HEK293 (cell line): Measurements from ENCODE around the gene KCNJ9.

Experiments used
- GFI1B ChIP-seq: fragments of 450-650 bp; formaldehyde crosslinking; IDR thresholded peaks from 2 replicates; pipeline ENCODE4 v1.5.1; 2016; ENCODE audit warnings: missing biosample characterization, missing genetic modification characterization
- GLIS1 ChIP-seq: fragments of 450-650 bp; formaldehyde crosslinking; IDR thresholded peaks from 2 replicates; pipeline ENCODE4 v1.5.1; 2016; ENCODE audit warnings: missing biosample characterization, missing genetic modification characterization
- KLF8 ChIP-seq: fragments of 450-650 bp; formaldehyde crosslinking; IDR thresholded peaks from 2 replicates; pipeline ENCODE4 v1.5.1; 2016; ENCODE audit warnings: missing biosample characterization, missing genetic modification characterization
- SCRT2 ChIP-seq: fragments of 450-650 bp; formaldehyde crosslinking; IDR thresholded peaks from 2 replicates; pipeline ENCODE4 v1.5.1; 2016; ENCODE audit warnings: missing biosample characterization, missing genetic modification characterization
- SETDB1 ChIP-seq: IDR thresholded peaks from one replicate; pipeline ENCODE4 v1.6.1; 2017; ENCODE audit warnings: mild to moderate bottlenecking, low read length, moderate library complexity, mixed read lengths; ENCODE audit not compliant: insufficient read length
- YY1 ChIP-seq: fragments of 450-650 bp; formaldehyde crosslinking; IDR thresholded peaks from 2 replicates; pipeline ENCODE4 v1.5.1; 2018; ENCODE audit warnings: missing biosample characterization, missing genetic modification characterization
- ZBTB10 ChIP-seq: fragments of 450-650 bp; formaldehyde crosslinking; IDR thresholded peaks from 2 replicates; pipeline ENCODE4 v1.5.1; 2016; ENCODE audit warnings: missing biosample characterization, missing genetic modification characterization
- ZFP41 ChIP-seq: fragments of 450-650 bp; formaldehyde crosslinking; IDR thresholded peaks from 2 replicates; pipeline ENCODE4 v1.5.1; 2016; ENCODE audit warnings: missing biosample characterization, missing genetic modification characterization, borderline replicate concordance
- ZNF274 ChIP-seq, 2 experiments: fragments of 200-500 bp in 1 of 2; fragments of 450-650 bp in 1 of 2; sonication (Bioruptor generic) in 1 of 2; formaldehyde crosslinking in 1 of 2; IDR thresholded peaks; 2 replicates each; pipeline versions ENCODE4 v1.5.1 to v1.6.1; 2014 to 2016; ENCODE audit warnings: borderline replicate concordance in 1 of 2, inconsistent platforms in 1 of 2, low read length in 1 of 2, missing biosample characterization in 1 of 2, missing genetic modification characterization in 1 of 2
- ZNF544 ChIP-seq: fragments of 450-650 bp; formaldehyde crosslinking; IDR thresholded peaks from 2 replicates; pipeline ENCODE4 v1.5.0; 2017; ENCODE audit warnings: missing biosample characterization, missing genetic modification characterization
- ZNF670 ChIP-seq: fragments of 450-650 bp; formaldehyde crosslinking; IDR thresholded peaks from 2 replicates; pipeline ENCODE4 v1.5.1; 2016; ENCODE audit warnings: missing biosample characterization, missing genetic modification characterization, low read depth
- ZNF76 ChIP-seq: fragments of 450-650 bp; formaldehyde crosslinking; IDR thresholded peaks from 2 replicates; pipeline ENCODE4; 2016; ENCODE audit warnings: low read depth, missing biosample characterization, missing genetic modification characterization, borderline replicate concordance
- TF ChIP-seq, protein P1 (sequence below): fragments of 450-650 bp; formaldehyde crosslinking; IDR thresholded peaks from 2 replicates; pipeline ENCODE4 v1.5.1; 2016; ENCODE audit warnings: missing biosample characterization, missing genetic modification characterization
- TF ChIP-seq, protein P2 (sequence below): fragments of 450-650 bp; formaldehyde crosslinking; IDR thresholded peaks from 2 replicates; pipeline ENCODE4 v1.5.1; 2016; ENCODE audit warnings: missing biosample characterization, missing genetic modification characterization

- TF ChIP-seq, protein P1, sequence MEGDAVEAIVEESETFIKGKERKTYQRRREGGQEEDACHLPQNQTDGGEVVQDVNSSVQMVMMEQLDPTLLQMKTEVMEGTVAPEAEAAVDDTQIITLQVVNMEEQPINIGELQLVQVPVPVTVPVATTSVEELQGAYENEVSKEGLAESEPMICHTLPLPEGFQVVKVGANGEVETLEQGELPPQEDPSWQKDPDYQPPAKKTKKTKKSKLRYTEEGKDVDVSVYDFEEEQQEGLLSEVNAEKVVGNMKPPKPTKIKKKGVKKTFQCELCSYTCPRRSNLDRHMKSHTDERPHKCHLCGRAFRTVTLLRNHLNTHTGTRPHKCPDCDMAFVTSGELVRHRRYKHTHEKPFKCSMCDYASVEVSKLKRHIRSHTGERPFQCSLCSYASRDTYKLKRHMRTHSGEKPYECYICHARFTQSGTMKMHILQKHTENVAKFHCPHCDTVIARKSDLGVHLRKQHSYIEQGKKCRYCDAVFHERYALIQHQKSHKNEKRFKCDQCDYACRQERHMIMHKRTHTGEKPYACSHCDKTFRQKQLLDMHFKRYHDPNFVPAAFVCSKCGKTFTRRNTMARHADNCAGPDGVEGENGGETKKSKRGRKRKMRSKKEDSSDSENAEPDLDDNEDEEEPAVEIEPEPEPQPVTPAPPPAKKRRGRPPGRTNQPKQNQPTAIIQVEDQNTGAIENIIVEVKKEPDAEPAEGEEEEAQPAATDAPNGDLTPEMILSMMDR (tag by site-specific recombination), result no peak
- TF ChIP-seq YY1 (tag by site-specific recombination) (no peak), ZNF544 (tag by site-specific recombination) (no peak), ZFP41 (tag by site-specific recombination) (no peak), ZNF670 (tag by site-specific recombination) (no peak), ZNF274 (IDR thresholded peaks at IDR 0.05; ENCODE audit: low read length) (no peak), ZNF274 (tag by site-specific recombination; IDR thresholded peaks at IDR 0.05; ENCODE audit: borderline replicate concordance) (no peak), SCRT2 (tag by site-specific recombination) (no peak), GLIS1 (no peak), ZBTB10 (no peak), SETDB1 (no peak), ZNF76 (tag by site-specific recombination) (no peak), GFI1B (tag by site-specific recombination) (no peak), KLF8 (no peak)
- TF ChIP-seq, protein P2, sequence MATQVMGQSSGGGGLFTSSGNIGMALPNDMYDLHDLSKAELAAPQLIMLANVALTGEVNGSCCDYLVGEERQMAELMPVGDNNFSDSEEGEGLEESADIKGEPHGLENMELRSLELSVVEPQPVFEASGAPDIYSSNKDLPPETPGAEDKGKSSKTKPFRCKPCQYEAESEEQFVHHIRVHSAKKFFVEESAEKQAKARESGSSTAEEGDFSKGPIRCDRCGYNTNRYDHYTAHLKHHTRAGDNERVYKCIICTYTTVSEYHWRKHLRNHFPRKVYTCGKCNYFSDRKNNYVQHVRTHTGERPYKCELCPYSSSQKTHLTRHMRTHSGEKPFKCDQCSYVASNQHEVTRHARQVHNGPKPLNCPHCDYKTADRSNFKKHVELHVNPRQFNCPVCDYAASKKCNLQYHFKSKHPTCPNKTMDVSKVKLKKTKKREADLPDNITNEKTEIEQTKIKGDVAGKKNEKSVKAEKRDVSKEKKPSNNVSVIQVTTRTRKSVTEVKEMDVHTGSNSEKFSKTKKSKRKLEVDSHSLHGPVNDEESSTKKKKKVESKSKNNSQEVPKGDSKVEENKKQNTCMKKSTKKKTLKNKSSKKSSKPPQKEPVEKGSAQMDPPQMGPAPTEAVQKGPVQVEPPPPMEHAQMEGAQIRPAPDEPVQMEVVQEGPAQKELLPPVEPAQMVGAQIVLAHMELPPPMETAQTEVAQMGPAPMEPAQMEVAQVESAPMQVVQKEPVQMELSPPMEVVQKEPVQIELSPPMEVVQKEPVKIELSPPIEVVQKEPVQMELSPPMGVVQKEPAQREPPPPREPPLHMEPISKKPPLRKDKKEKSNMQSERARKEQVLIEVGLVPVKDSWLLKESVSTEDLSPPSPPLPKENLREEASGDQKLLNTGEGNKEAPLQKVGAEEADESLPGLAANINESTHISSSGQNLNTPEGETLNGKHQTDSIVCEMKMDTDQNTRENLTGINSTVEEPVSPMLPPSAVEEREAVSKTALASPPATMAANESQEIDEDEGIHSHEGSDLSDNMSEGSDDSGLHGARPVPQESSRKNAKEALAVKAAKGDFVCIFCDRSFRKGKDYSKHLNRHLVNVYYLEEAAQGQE, result no peak
Observed at GRCh38 chr1:160043543-160043942, 37.8 kb upstream of the KCNJ9 start.
